Calu3 (cell line): ENCODE results near the gene CCN2. TPM values are rescaled to one million over a fixed set of nuclear protein-coding genes. Genes with fewer than 3 reads are reported as not detected.
A peak's percentile ranks its signal among the peaks of the same experiment; 100 is the strongest.

ENCODE experiments used
- BruUV-seq: library from RNA; stranded (reverse); fragments of 400-500 nt; replicated peaks from 2 replicates; lab custom pipeline; 2021; lab: Mats Ljungman, UMichigan
- CTCF ChIA-PET: fragments of 300-600 bp; sonication (Branson Sonifier 250); formaldehyde crosslinking; loops from one replicate; lab custom pipeline; 2022; ENCODE audit warnings: antibody characterized with exemption; lab: Charles Lee
- DNase-seq: peaks from one replicate; pipeline ENCODE4 v3.0.0; 2022
- H3K27ac Mint-ChIP-seq: one replicate; pipeline ENCODE4 v1.8.0; 2022; ENCODE audit warnings: mixed read lengths; ENCODE audit not compliant: unreplicated experiment
- H3K27me3 Mint-ChIP-seq: one replicate; pipeline ENCODE4 v1.8.0; 2022; ENCODE audit warnings: mixed read lengths; ENCODE audit not compliant: unreplicated experiment
- H3K36me3 Mint-ChIP-seq: one replicate; pipeline ENCODE4 v1.8.0; 2022; ENCODE audit warnings: mild to moderate bottlenecking, moderate library complexity, mixed read lengths; ENCODE audit not compliant: insufficient read depth, unreplicated experiment
- H3K4me1 Mint-ChIP-seq: one replicate; pipeline ENCODE4 v1.8.0; 2022; ENCODE audit warnings: mild to moderate bottlenecking, low read depth, mixed read lengths; ENCODE audit not compliant: unreplicated experiment
- H3K4me3 Mint-ChIP-seq: one replicate; pipeline ENCODE4 v1.8.0; 2022; ENCODE audit warnings: mild to moderate bottlenecking, low read depth, moderate library complexity, mixed read lengths; ENCODE audit not compliant: unreplicated experiment
- H3K9me3 Mint-ChIP-seq: one replicate; pipeline ENCODE4 v1.8.0; 2022; ENCODE audit warnings: low read depth, mixed read lengths; ENCODE audit not compliant: unreplicated experiment
- CTCF ChIP-seq: fragments of 200-600 bp; IDR thresholded peaks from one replicate; pipeline ENCODE4 v1.8.0; 2022; ENCODE audit warnings: antibody characterized with exemption; ENCODE audit not compliant: unreplicated experiment
- intact Hi-C: fragments of 100-400 bp; cut with micrococcal nuclease; formaldehyde crosslinking; loops from one replicate; pipeline ENCODE4 v1.10.0; 2022; ENCODE audit not compliant: unreplicated experiment
- total RNA-seq: library from RNA; stranded (reverse); gene quantifications from 2 replicates; pipeline ENCODE4 v1.2.3, GENCODE V29; 2022

The CCN2 gene
- total RNA-seq, 1 experiment from 2014 or later = 373 TPM

GRCh38 chr6:131947986-131948661 lies 3.0 kb downstream of the CCN2 start:
- CTCF ChIA-PET = interaction anchor here (0.7 to 1.3 kb wide), 4 partner anchors 11 to 270 kb away, joined by 3 to 4 read pairs (median 3); no protein-coding TSS in a partner anchor
- H3K4me3 Mint-ChIP-seq = peak overlapping the region; percentile 85
- no peaks in the 10 kb centered on the region for H3K27me3 Mint-ChIP-seq
- BruUV-seq = no TSS peak
- intact Hi-C loops = no loop called here
- peaks cover 57% of the 10 kb centered on the region for H3K36me3 Mint-ChIP-seq
- H3K9me3 Mint-ChIP-seq = no peaks in the 10 kb centered on the region
- no peak for TF ChIP-seq CTCF
- peaks cover 37% of the 10 kb centered on the region for H3K4me1 Mint-ChIP-seq
- H3K27ac Mint-ChIP-seq = peak overlapping the region; percentile 94
- DNase-seq = no peak

GRCh38 chr6:131946992-131947955 lies 3.9 kb downstream of the CCN2 start:
- Mint-ChIP-seq H3K4me3 (peak overlapping the region; percentile 85), H3K27ac (peak overlapping the region; percentile 94), H3K9me3 (no peaks in the 10 kb centered on the region), H3K36me3 (peaks cover 57% of the 10 kb centered on the region), H3K4me1 (peaks cover 33% of the 10 kb centered on the region), H3K27me3 (no peaks in the 10 kb centered on the region)
- no peak for TF ChIP-seq CTCF
- intact Hi-C loops = no loop called here
- CTCF ChIA-PET = interaction anchor here (0.5 to 1.3 kb wide), 5 partner anchors 12 to 271 kb away, joined by 3 to 8 read pairs (median 3); no protein-coding TSS in a partner anchor
- no peak for DNase-seq
- no TSS peak for BruUV-seq

GRCh38 chr6:131946404-131946991 lies 4.7 kb downstream of the CCN2 start:
- no peaks in the 10 kb centered on the region for H3K9me3 Mint-ChIP-seq
- peak; percentile 28 for DNase-seq
- no TSS peak for BruUV-seq
- CTCF ChIA-PET = interaction anchor here (0.7 kb wide), 2 partner anchors 9 to 460 kb away, joined by 3 read pairs; no protein-coding TSS in a partner anchor
- H3K27ac Mint-ChIP-seq = peak overlapping the region; percentile 94
- H3K36me3 Mint-ChIP-seq = peaks cover 53% of the 10 kb centered on the region
- no peak for TF ChIP-seq CTCF
- no peaks in the 10 kb centered on the region for H3K27me3 Mint-ChIP-seq
- intact Hi-C loops = no loop called here
- H3K4me3 Mint-ChIP-seq = peak overlapping the region; percentile 85
- H3K4me1 Mint-ChIP-seq = peaks cover 26% of the 10 kb centered on the region

GRCh38 chr6:131945971-131946370 lies 5.2 kb downstream of the CCN2 start:
- CTCF ChIA-PET = interaction anchor here (0.7 kb wide), 2 partner anchors 10 to 461 kb away, joined by 3 read pairs; no protein-coding TSS in a partner anchor
- peaks cover 23% of the 10 kb centered on the region for H3K4me1 Mint-ChIP-seq
- no peak overlapping the region for H3K4me3 Mint-ChIP-seq
- no peaks in the 10 kb centered on the region for H3K9me3 Mint-ChIP-seq
- H3K36me3 Mint-ChIP-seq = peaks cover 48% of the 10 kb centered on the region
- no peak for DNase-seq
- H3K27me3 Mint-ChIP-seq = no peaks in the 10 kb centered on the region
- peak overlapping the region; percentile 12 for H3K27ac Mint-ChIP-seq
- TF ChIP-seq CTCF = no peak
- no TSS peak for BruUV-seq
- intact Hi-C loops = no loop called here
